Astrocyte of the cerebellum (primary cell): Measurements from ENCODE around the gene EEF2KMT.

Source experiments
- DNase-seq: peaks from one replicate; pipeline ENCODE4 v3.0.0-alpha.2; 2011; ENCODE audit warnings: low read depth
- H3K4me3 ChIP-seq: 2 replicates; pipeline ENCODE4 v1.5.1; 2011; ENCODE audit warnings: mild to moderate bottlenecking, low read depth, low read length, moderate library complexity
- CTCF ChIP-seq: IDR thresholded peaks from 2 replicates; pipeline ENCODE4 v1.5.1; 2012; ENCODE audit warnings: low read length, low read depth, moderate library complexity, mild to moderate bottlenecking; ENCODE audit errors: missing control alignments
- in situ Hi-C: cut with HindIII; loops from 2 replicates; pipeline ENCODE4 v1.10.0; 2017; ENCODE audit warnings: low sequenced_read_pairs

EEF2KMT gene

GRCh38 chr16:5073279-5073629 lies 24.3 kb downstream of the EEF2KMT start:
- H3K4me3 ChIP-seq: no peak overlapping the region
- DNase-seq: no peak
- in situ Hi-C loops: no loop called here
- no peak for TF ChIP-seq CTCF

- no peak for TF ChIP-seq CTCF
- in situ Hi-C loops: no loop called here
- no peak for DNase-seq
- peak overlapping the region; percentile 80 for H3K4me3 ChIP-seq
Measured at GRCh38 chr16:5072334-5073278, 25.0 kb downstream of the EEF2KMT start.

GRCh38 chr16:5071681-5072333 lies 25.8 kb downstream of the EEF2KMT start, which contains the start of gene ALG1:
Gene ALG1, plus strand, starts transcription at chr16:5071843. Its CDS starts 7 bp downstream, at chr16:5071850.
- TF ChIP-seq CTCF: no peak
- DNase-seq: peak; percentile 63
- in situ Hi-C loops: no loop called here
- H3K4me3 ChIP-seq: peak within 1 kb of the TSS; percentile 80

GRCh38 chr16:5071341-5071680 lies 26.3 kb downstream of the EEF2KMT start:
- no peak for DNase-seq
- TF ChIP-seq CTCF: no peak
- in situ Hi-C loops: no loop called here
- peak overlapping the region; percentile 80 for H3K4me3 ChIP-seq

- in situ Hi-C loops: no loop called here
- no peak for DNase-seq
Measured at GRCh38 chr16:5070431-5071186, 27.0 kb downstream of the EEF2KMT start.

More at GRCh38 chr16:5070431-5071186, 27.0 kb downstream of the EEF2KMT start:
- no peak for TF ChIP-seq CTCF
- H3K4me3 ChIP-seq: no peak overlapping the region
